Cerebellar cortex (tissue), 1 donor: ENCODE results near the gene ARL16.

Experiments
- DNase-seq: peaks from one replicate; pipeline ENCODE4 v3.0.0-alpha.2; 2015; ENCODE audit warnings: low spot score

The ARL16 gene

DNA sequence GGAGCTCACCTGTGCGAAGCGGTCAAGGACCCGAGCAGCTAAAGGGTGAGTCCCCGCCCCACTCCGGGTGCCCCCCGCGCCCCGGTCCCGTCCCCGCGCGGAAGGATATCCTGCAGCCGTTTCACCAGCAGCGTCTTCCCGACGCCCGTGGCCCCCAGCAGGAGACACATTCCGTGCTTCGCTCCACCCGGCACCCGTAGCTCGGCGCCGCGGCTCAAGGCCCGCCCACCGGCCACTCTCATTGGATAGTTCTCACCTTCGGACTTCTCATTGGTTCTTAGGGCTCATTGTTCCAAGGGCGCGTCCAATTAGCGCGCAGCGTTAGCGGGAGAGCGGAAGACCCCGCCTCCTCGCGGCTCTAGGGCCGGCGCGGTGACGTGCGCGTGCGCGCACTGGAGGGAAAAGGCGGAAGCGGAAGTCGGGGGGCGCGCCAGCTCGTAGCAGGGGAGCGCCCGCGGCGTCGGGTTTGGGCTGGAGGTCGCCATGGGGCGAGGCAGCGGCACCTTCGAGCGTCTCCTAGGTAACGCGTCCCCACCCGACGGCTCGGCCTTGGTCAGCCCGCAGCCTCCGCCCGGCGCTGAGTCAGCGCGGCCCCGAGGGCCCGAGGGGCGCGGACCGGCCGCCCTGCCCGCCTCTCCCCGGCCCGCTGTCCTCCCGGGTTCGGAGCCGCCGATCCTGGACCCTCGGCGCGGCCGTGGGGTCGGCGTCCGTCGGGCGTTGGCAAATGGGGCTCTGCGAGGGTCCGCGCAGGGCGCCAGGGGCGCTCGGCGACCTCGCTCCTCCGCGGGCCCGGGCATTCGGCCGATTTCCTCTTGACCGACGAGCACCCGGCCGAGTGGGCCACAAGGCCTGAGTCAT is at the start of gene ARL16, which contains the start of gene HGS:
ARL16 (minus strand) TSS at position 214 of the 858 bp plus-strand sequence; CDS start at position 170, 44 bp downstream.
HGS (plus strand) TSS at position 428 of the 858 bp plus-strand sequence; CDS start at position 484, 56 bp downstream.
- DNase-seq: peak; percentile 99

GRCh38 chr17:81727324-81728031 is 43.9 kb upstream of the ARL16 start:
- no peak for DNase-seq

- no peak for DNase-seq
Measured at GRCh38 chr17:81726004-81726403, 42.4 kb upstream of the ARL16 start.

- no peak for DNase-seq
Measured at GRCh38 chr17:81725439-81725838, 41.8 kb upstream of the ARL16 start.

DNA sequence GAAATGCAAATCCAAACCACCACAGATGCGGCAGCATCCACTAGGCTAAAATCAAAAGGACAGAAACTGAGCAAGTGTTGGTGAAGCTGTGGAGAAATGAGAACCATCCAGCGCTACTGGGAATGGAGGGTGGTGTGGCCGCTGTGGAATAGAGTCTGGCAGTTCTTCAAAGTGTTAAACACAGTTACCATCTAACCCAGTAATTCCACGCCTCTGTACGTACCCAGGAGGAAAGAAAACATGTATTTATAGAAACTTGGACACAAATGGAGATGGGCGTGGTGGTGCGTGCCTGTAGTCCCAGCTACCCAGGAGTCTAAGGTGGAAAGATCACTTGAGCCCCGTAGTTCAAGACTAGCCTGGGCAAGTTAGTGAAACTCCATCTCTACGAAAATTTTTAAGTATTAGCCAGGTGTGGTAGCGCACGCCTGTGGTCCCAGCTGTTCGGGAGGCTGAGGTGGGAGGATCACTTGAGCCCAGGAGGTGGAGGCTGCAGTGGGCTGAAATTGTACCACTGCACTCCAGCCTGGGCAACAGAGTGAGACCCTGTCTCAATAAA is 40.1 kb upstream of the ARL16 start:
- DNase-seq: no peak

DNA sequence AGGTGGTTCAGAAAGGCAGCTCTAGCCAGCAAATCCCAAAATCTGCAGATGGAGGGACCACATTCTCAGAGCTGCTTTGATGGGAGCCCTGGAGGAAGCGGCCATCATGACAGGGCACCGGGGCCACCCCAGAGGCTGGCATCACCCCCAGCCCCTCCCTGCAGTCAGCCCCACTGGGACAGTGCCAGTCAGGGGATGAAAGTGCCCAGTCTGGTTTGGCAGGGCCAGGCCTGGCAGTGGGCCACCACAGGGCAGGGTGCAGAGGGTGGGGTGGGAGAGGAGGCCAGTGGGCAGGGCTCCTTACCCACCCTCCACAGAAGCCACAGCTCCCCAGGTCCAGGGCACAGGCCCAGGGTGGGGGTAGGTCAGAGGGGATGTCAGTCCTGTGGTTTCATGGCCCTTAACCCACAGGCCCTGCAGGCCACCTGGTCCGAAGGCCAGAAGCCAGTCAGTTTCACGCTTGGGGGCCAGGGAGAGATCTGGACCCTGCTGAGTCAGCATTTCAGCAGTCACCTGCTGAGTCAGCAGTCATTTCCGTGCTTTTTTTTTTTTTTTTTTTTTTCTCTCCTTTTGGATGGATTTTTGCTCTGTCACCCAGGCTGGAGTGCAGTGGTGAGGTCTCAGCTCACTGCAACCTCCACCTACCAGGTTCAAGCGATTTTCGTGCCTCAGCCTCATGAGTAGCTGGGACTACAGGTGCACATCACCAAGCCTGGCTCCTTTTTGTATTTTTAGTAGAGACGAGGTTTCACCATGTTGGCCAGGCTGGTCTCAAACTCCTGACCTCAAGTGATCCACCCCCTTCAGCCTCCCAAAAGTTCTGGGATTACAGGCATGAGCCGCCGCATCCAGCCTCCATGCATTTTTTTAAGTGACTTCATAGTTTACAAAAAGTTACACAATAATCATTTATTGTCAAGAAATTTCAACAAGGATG is 38.9 kb upstream of the ARL16 start:
- no peak for DNase-seq

- DNase-seq: no peak
Measured at GRCh38 chr17:81720267-81721071, 36.9 kb upstream of the ARL16 start.

DNA sequence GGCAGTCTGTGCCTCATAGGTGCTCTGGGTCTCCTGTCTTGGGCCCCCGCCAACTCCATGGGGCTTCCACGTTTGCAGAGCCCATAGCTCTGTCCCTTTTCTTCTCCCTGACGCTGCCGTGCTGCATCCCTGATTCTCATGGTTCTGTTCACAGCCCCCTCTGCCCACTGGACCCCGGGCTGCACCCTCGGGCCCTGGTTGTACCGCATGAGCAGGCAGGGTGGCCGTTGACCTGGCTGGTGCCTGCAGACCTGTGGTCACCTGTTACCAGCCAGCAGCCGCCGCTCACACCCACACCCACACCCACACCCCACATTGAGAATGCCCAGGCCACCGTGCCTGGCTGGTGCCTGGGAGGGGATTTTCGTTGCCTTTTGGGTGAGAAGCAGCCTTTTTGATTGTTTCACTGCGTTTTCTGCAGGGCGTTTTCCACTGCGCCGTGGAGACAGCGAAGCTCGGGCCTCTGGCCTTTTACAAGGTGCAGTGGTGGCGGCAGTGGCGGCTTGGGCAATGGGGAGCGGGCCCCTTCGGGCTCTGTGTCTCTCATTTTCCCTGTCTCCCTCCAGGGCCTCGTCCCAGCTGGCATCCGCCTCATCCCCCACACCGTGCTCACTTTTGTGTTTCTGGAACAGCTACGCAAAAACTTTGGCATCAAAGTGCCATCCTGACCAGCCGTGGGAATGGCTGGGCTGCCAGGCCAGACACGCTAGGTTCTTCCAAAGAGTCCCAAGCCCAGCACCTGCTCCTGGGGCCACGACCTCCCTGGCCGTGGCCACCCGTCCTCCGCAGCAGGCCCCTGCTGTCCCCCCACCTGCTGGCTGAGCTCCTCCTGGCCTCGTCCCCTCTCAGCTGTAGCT is 36.0 kb upstream of the ARL16 start:
- no peak for DNase-seq

- DNase-seq: no peak
Measured at GRCh38 chr17:81717766-81718089, 34.1 kb upstream of the ARL16 start.

GRCh38 chr17:81717049-81717765 is 33.6 kb upstream of the ARL16 start:
- DNase-seq: no peak

DNA sequence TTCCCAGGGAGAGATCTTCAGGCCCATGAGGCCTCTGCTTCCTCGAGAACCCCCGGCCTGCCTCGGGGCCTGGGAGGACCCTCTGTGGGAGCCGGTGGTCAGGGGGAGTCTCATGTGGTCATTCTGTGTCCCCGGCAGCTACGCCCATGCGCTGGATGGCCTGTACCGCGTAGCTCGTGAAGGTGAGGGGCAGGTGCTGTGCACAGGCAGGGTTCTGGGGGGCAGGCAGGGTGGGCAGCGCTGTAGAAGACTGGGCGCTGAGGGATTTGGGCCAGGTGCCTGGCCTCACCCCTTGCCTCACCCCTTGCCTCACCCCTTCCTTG is 33.0 kb upstream of the ARL16 start:
- no peak for DNase-seq

GRCh38 chr17:81715872-81716673 is 32.5 kb upstream of the ARL16 start:
- no peak for DNase-seq

DNA sequence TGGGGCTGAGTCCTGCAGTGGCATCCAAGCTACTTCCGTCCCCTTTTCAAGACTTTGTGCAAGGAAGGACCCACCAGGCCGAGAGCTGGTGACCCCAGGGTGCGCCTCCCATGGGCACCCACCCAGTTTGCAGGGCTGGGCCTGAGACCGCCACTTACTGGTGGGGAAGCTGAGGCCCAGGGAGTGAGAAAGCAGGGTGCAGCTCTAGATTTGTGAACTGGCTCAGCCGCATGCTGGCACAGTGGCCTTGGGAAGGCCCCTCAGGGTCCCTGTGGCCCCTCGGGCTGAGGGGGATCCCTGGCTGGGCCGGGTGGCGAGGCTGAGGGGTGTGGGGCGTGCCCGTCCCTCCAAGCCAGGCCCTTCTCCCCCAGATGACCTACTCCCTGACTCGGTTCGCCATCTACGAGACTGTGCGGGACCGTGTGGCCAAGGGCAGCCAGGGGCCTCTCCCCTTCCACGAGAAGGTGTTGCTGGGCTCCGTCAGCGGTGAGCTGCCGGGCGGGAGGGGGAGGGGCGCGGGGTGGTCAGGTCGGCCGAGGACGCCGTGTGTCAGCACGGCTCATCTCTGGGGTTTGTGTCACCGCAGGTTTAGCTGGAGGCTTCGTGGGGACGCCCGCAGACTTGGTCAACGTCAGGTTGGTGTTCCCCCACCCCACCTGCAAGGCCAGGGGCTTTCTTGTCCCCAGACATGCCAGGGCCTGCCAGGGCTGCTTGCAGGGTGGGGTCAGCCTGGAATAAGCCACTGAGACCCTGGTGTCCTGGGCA is 31.7 kb upstream of the ARL16 start:
- DNase-seq: no peak

- no peak for DNase-seq
Measured at GRCh38 chr17:81714412-81715106, 31.0 kb upstream of the ARL16 start.

DNA sequence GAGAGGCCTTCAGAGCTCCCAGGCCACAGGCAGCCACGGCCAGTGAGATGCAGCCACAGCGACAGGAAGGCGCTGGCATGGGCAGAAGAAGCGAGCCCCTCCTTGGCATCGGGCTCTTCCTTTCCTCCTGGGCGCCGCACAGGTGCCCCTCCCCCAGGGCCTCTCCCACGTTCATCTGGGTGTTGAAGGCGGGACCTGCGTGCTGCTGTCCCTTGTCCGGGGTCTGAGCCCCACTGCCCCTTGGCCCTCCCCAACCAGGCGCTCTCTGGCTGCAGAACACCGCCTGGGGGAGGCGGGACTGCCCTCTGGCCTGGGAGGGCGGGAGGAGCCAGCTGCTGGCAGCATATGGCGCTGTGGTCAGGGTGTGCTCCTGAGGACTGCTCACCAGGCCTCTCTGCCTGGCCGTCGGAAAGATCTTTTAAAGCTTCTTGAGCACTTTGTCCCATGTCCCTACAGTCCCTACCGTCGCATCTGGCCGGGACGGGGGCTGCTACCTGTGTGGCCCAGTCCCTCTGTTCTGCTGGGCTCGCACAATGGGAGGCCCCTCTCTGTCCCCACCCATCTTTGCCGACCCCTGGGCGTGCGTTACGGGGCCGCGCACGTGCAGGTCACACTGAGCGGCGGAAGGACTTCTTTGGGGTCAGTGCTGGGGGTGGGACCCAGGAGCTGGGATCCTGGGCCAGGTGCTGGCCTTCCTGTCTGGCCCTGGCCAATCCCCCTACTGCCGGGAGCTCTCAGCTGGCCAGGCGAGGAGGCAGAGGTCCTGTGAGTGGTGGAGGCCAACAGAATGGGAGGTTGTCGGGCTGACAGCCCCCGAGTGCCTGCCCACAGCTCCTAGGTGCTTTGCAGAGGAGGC is 30.2 kb upstream of the ARL16 start:
- DNase-seq: no peak

DNA sequence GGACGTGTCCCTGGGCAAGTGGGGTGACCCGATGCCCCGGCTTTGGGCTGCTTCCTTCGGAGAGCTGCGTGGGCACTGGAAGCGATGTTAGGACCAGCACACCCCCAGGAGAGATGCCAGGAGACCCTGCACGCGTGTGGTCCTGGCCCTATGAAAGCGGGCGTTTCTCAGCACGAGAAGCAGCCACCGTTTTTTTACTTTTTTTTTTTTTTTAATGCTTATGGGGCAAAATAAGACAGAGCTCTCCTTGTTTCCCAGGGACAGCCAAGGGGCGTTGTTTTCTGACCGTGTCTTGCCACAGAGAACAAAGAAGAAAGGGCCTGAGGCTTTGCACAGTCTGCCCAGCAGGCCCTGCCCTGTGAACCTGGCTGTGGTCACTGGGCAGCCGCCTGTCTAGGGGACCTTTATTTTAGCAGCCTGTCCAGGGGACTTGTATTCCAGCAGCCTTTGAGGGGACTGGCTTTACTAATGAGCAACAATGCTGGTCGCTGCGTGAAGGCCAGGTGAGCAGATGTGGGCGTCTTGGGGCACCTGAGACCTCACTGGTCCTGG is 29.5 kb upstream of the ARL16 start:
- no peak for DNase-seq
